CD8-positive, alpha-beta memory T cell (primary cell): ENCODE results near the gene PRSS57. TPM values are rescaled to one million over a fixed set of nuclear protein-coding genes. Genes with fewer than 3 reads are reported as not detected.
A peak's percentile ranks its signal among the peaks of the same experiment; 100 is the strongest.
"Not testable (repeated sequence)": the region's sequence is repeated elsewhere in the genome, so short reads cannot be mapped to it uniquely, and the experiment has no call there.

Source experiments
- CTCF ChIA-PET: fragments of 350-600 bp; sonication (Branson Sonifier 250); formaldehyde crosslinking; loops from one replicate; lab custom pipeline; 2021; ENCODE audit warnings: antibody characterized with exemption; lab: Charles Lee
- POLR2A ChIA-PET: fragments of 350-600 bp; sonication (Branson Sonifier 250); formaldehyde crosslinking; loops from one replicate; lab custom pipeline; 2021; ENCODE audit warnings: antibody characterized with exemption; lab: Charles Lee
- DNase-seq, 5 donors: peaks; one replicate each; pipeline versions ENCODE4 v3.0.0 to v3.0.0-alpha.2; 2020 to 2022; ENCODE audit warnings: mixed read lengths in 1 of 5
- H3K27ac ChIP-seq: one replicate; pipeline ENCODE4 v1.7.0; 2013; ENCODE audit warnings: low read depth, mild to moderate bottlenecking, low read length, moderate library complexity
- H3K27me3 ChIP-seq: 2 replicates; pipeline ENCODE4 v1.7.0; 2013; ENCODE audit warnings: low read length, mild to moderate bottlenecking; ENCODE audit not compliant: insufficient read depth, poor library complexity, severe bottlenecking
- H3K36me3 ChIP-seq: 2 replicates; pipeline ENCODE4 v1.7.0; 2013; ENCODE audit warnings: mild to moderate bottlenecking, low read length, moderate library complexity; ENCODE audit not compliant: insufficient read depth
- H3K4me1 ChIP-seq: 2 replicates; pipeline ENCODE4 v1.7.0; 2013; ENCODE audit warnings: mild to moderate bottlenecking, low read length, moderate library complexity; ENCODE audit not compliant: insufficient read depth
- H3K4me3 ChIP-seq: 2 replicates; pipeline ENCODE4 v1.7.0; 2013; ENCODE audit warnings: mild to moderate bottlenecking, low read length
- H3K9me3 ChIP-seq: 2 replicates; pipeline ENCODE4 v1.7.0; 2013; ENCODE audit warnings: mild to moderate bottlenecking, low read length
- H3K27ac Mint-ChIP-seq, 8 donors: one replicate each; pipeline ENCODE4 v1.8.0; 2020 to 2021; ENCODE audit warnings: mixed read lengths in 8 of 8, mild to moderate bottlenecking in 6 of 8, inconsistent platforms in 3 of 8, moderate library complexity in 3 of 8
- H3K27me3 Mint-ChIP-seq, 2 donors: one replicate each; pipeline ENCODE4 v1.8.0; 2020 to 2021; ENCODE audit warnings: mixed read lengths in 2 of 2, mild to moderate bottlenecking in 1 of 2, moderate library complexity in 1 of 2
- H3K36me3 Mint-ChIP-seq, 3 donors: one replicate each; pipeline ENCODE4 v1.8.0; 2020 to 2021; ENCODE audit warnings: mixed read lengths in 3 of 3, inconsistent platforms in 1 of 3, mild to moderate bottlenecking in 1 of 3
- H3K4me1 Mint-ChIP-seq, 3 donors: one replicate each; pipeline ENCODE4 v1.8.0; 2020 to 2021; ENCODE audit warnings: mixed read lengths in 3 of 3, inconsistent platforms in 1 of 3, mild to moderate bottlenecking in 1 of 3
- H3K4me3 Mint-ChIP-seq, 7 donors: one replicate each; pipeline ENCODE4 v1.8.0; 2020 to 2021; ENCODE audit warnings: mixed read lengths in 7 of 7, mild to moderate bottlenecking in 6 of 7, moderate library complexity in 4 of 7, inconsistent platforms in 2 of 7
- H3K9me3 Mint-ChIP-seq, 5 donors: one replicate each; pipeline ENCODE4 v1.8.0; 2020 to 2022; ENCODE audit warnings: mixed read lengths in 5 of 5, mild to moderate bottlenecking in 3 of 5, moderate library complexity in 2 of 5, inconsistent platforms in 1 of 5
- polyA plus RNA-seq: library from polyadenylated mRNA; unstranded; fragments of 300-500 nt; fragmentation: Illumina TruSeq; gene quantifications from one replicate; pipeline ENCODE4 v1.2.3, GENCODE V29; 2021
- total RNA-seq, 2 experiments: library from RNA; stranded (reverse); gene quantifications; one replicate each; pipeline ENCODE4 v1.2.3, GENCODE V29; 2021

The PRSS57 gene
- total and polyA plus RNA-seq, 3 experiments from 2014 or later: not detected

GRCh38 chr19:737591-738093 lies 42.4 kb upstream of the PRSS57 start:
- Histone ChIP-seq H3K27me3 (no peaks in the 10 kb centered on the region), H3K27ac (no peak overlapping the region), H3K4me1 (no peaks in the 10 kb centered on the region), H3K9me3 (no peaks in the 10 kb centered on the region), H3K4me3 (no peak overlapping the region), H3K36me3 (no peaks in the 10 kb centered on the region)
- Mint-ChIP-seq H3K9me3 (peaks cover 0 to 2% (median 0%) of the 10 kb centered on the region in 5 donors), H3K27me3 (peaks cover 4% of the 10 kb centered on the region in 2 donors), H3K4me3 (no peak overlapping the region), H3K27ac (peak overlapping the region in 1 of 8 donors; percentile 89), H3K4me1 (peaks cover 5 to 11% (median 5%) of the 10 kb centered on the region in 3 donors), H3K36me3 (no peaks in the 10 kb centered on the region)
- DNase-seq: peak; percentile 33 to 69 (median 44)
- POLR2A ChIA-PET: no interaction called here
- CTCF ChIA-PET: interaction anchor here (3.3 kb wide), 1 partner anchor 153 kb away, joined by 11 read pairs; no protein-coding TSS in a partner anchor

- CTCF ChIA-PET: no interaction called here
- DNase-seq: no peak
Measured at GRCh38 chr19:736125-736524, 40.9 kb upstream of the PRSS57 start.

GRCh38 chr19:734716-735115 lies 39.5 kb upstream of the PRSS57 start:
- H3K4me3 Mint-ChIP-seq: peak overlapping the region in 1 of 7 donors; percentile 32
- H3K9me3 ChIP-seq: no peaks in the 10 kb centered on the region
- H3K4me3 ChIP-seq: no peak overlapping the region
- peak overlapping the region in 1 of 8 donors; percentile 22 for H3K27ac Mint-ChIP-seq
- H3K4me1 Mint-ChIP-seq: peaks cover 5 to 14% (median 5%) of the 10 kb centered on the region in 3 donors
- no peaks in the 10 kb centered on the region for H3K4me1 ChIP-seq
- H3K27me3 Mint-ChIP-seq: peaks cover 3 to 4% of the 10 kb centered on the region in 2 donors
- CTCF ChIA-PET: interaction anchor here (0.6 to 1.4 kb wide), 6 partner anchors 56 to 223 kb away, joined by 3 to 13 read pairs (median 3); no protein-coding TSS in a partner anchor
- H3K9me3 Mint-ChIP-seq: no peaks in the 10 kb centered on the region
- no peaks in the 10 kb centered on the region for H3K27me3 ChIP-seq
- no peaks in the 10 kb centered on the region for H3K36me3 Mint-ChIP-seq
- H3K36me3 ChIP-seq: no peaks in the 10 kb centered on the region
- no peak for DNase-seq
- H3K27ac ChIP-seq: no peak overlapping the region
- POLR2A ChIA-PET: interaction anchor here (0.9 kb wide), 1 partner anchor 72 kb away, joined by 3 read pairs; the partner anchor contains the start of gene RNF126

More at GRCh38 chr19:736125-736524, 40.9 kb upstream of the PRSS57 start:
- POLR2A ChIA-PET: no interaction called here
- Histone ChIP-seq H3K36me3 (no peaks in the 10 kb centered on the region), H3K27me3 (no peaks in the 10 kb centered on the region), H3K9me3 (no peaks in the 10 kb centered on the region), H3K27ac (no peak overlapping the region), H3K4me1 (no peaks in the 10 kb centered on the region), H3K4me3 (no peak overlapping the region)
- no peaks in the 10 kb centered on the region for H3K9me3 Mint-ChIP-seq
- no peaks in the 10 kb centered on the region for H3K36me3 Mint-ChIP-seq
- no peak overlapping the region for H3K4me3 Mint-ChIP-seq
- H3K4me1 Mint-ChIP-seq: peaks cover 5 to 14% (median 5%) of the 10 kb centered on the region in 3 donors
- H3K27ac Mint-ChIP-seq: no peak overlapping the region
- H3K27me3 Mint-ChIP-seq: peaks cover 4% of the 10 kb centered on the region in 2 donors

GRCh38 chr19:732148-733069 lies 37.2 kb upstream of the PRSS57 start:
- Mint-ChIP-seq H3K36me3 (no peaks in the 10 kb centered on the region), H3K4me3 (peak overlapping the region in 1 of 7 donors; percentile 77), H3K9me3 (no peaks in the 10 kb centered on the region), H3K27ac (peak overlapping the region in 1 of 8 donors; percentile 74), H3K27me3 (peaks cover 2 to 3% of the 10 kb centered on the region in 2 donors), H3K4me1 (peaks cover 5 to 14% (median 5%) of the 10 kb centered on the region in 3 donors)
- Histone ChIP-seq H3K4me3 (no peak overlapping the region), H3K27me3 (no peaks in the 10 kb centered on the region), H3K4me1 (no peaks in the 10 kb centered on the region), H3K27ac (no peak overlapping the region), H3K36me3 (no peaks in the 10 kb centered on the region), H3K9me3 (no peaks in the 10 kb centered on the region)
- DNase-seq: no peak
- CTCF ChIA-PET: interaction anchor here (1.4 to 1.6 kb wide), 3 partner anchors 29 to 148 kb away, joined by 3 to 6 read pairs (median 3); no protein-coding TSS in a partner anchor
- POLR2A ChIA-PET: interaction anchor here (0.6 kb wide), 1 partner anchor 54 kb away, joined by 4 read pairs; no protein-coding TSS in a partner anchor

GRCh38 chr19:731000-731399 lies 35.7 kb upstream of the PRSS57 start:
- Mint-ChIP-seq H3K4me1 (peaks cover 5 to 14% (median 5%) of the 10 kb centered on the region in 3 donors), H3K27ac (peak overlapping the region in 1 of 8 donors; percentile 54), H3K4me3 (no peak overlapping the region), H3K36me3 (no peaks in the 10 kb centered on the region), H3K9me3 (no peaks in the 10 kb centered on the region), H3K27me3 (peaks cover 0 to 6% of the 10 kb centered on the region in 2 donors)
- H3K36me3 ChIP-seq: no peaks in the 10 kb centered on the region
- H3K4me1 ChIP-seq: no peaks in the 10 kb centered on the region
- no peak overlapping the region for H3K27ac ChIP-seq
- DNase-seq: no peak
- POLR2A ChIA-PET: no interaction called here
- no peak overlapping the region for H3K4me3 ChIP-seq
- CTCF ChIA-PET: interaction anchor here (1.5 kb wide), 1 partner anchor 27 kb away, joined by 3 read pairs; no protein-coding TSS in a partner anchor
- H3K9me3 ChIP-seq: no peaks in the 10 kb centered on the region
- H3K27me3 ChIP-seq: no peaks in the 10 kb centered on the region

- Histone ChIP-seq H3K9me3 (no peaks in the 10 kb centered on the region), H3K4me3 (no peak overlapping the region), H3K4me1 (no peaks in the 10 kb centered on the region), H3K27me3 (no peaks in the 10 kb centered on the region), H3K36me3 (no peaks in the 10 kb centered on the region), H3K27ac (no peak overlapping the region)
- Mint-ChIP-seq H3K4me3 (no peak overlapping the region), H3K9me3 (no peaks in the 10 kb centered on the region), H3K4me1 (peaks cover 5 to 14% (median 5%) of the 10 kb centered on the region in 3 donors), H3K27me3 (peaks cover 5 to 10% of the 10 kb centered on the region in 2 donors), H3K27ac (no peak overlapping the region), H3K36me3 (no peaks in the 10 kb centered on the region)
- no peak for DNase-seq
- POLR2A ChIA-PET: no interaction called here
- CTCF ChIA-PET: no interaction called here
Measured at GRCh38 chr19:729965-730668, 34.9 kb upstream of the PRSS57 start.

- CTCF ChIA-PET, POLR2A ChIA-PET, DNase-seq, H3K36me3 ChIP-seq, H3K9me3 ChIP-seq, H3K4me3 ChIP-seq, H3K36me3 Mint-ChIP-seq, H3K9me3 Mint-ChIP-seq, H3K27ac ChIP-seq, H3K4me3 Mint-ChIP-seq, H3K4me1 ChIP-seq, H3K27ac Mint-ChIP-seq, H3K27me3 ChIP-seq: not testable (repeated sequence)
- Mint-ChIP-seq H3K27me3 (peaks cover 5 to 10% of the 10 kb centered on the region in 2 donors), H3K4me1 (peaks cover 5 to 14% (median 5%) of the 10 kb centered on the region in 3 donors)
Measured at GRCh38 chr19:729564-729963, 34.3 kb upstream of the PRSS57 start.
